MM.1S (cell line): ENCODE measurements around the gene C19orf38.

Experiments
- DNase-seq: peaks from one replicate; pipeline ENCODE4 v3.0.0-alpha.2; 2015
- H2AFZ ChIP-seq: fragments of 300-600 bp; sonication (generic); 2 replicates; pipeline ENCODE4 v1.6.0; 2016; ENCODE audit warnings: antibody characterized with exemption, low read length
- H3F3A ChIP-seq: fragments of 300-600 bp; sonication (generic); 2 replicates; pipeline ENCODE4 v1.6.1; 2016; ENCODE audit warnings: mild to moderate bottlenecking, antibody characterized with exemption, low read length, moderate library complexity, mixed read lengths; ENCODE audit not compliant: insufficient read depth
- H3K27ac ChIP-seq: fragments of 300-600 bp; sonication (generic); 2 replicates; pipeline ENCODE4 v1.5.1; 2016; ENCODE audit warnings: mild to moderate bottlenecking, low read length
- H3K27me3 ChIP-seq: fragments of 300-600 bp; sonication (generic); replicated peaks from 2 replicates; pipeline ENCODE4 v1.6.0; 2016; ENCODE audit warnings: low read length; ENCODE audit not compliant: insufficient read depth
- H3K36me3 ChIP-seq: fragments of 300-600 bp; sonication (generic); replicated peaks from 2 replicates; pipeline ENCODE4 v1.6.1; 2016; ENCODE audit warnings: mild to moderate bottlenecking, low read length, mixed read lengths; ENCODE audit not compliant: insufficient read depth
- H3K4me1 ChIP-seq: fragments of 300-600 bp; sonication (generic); 2 replicates; pipeline ENCODE4 v1.6.1; 2016; ENCODE audit warnings: low read length, mixed read lengths
- H3K4me2 ChIP-seq: fragments of 300-600 bp; sonication (generic); 2 replicates; pipeline ENCODE4 v1.6.0; 2016; ENCODE audit warnings: low read depth, low read length
- H3K4me3 ChIP-seq: fragments of 300-600 bp; sonication (generic); 2 replicates; pipeline ENCODE4 v1.5.1; 2016; ENCODE audit warnings: low read length, mixed read lengths
- H3K79me2 ChIP-seq: fragments of 300-600 bp; sonication (generic); 2 replicates; pipeline ENCODE4 v1.6.1; 2016; ENCODE audit warnings: mixed run types, low read length, mixed read lengths
- H3K9ac ChIP-seq: fragments of 300-600 bp; sonication (generic); 2 replicates; pipeline ENCODE4 v1.6.1; 2016; ENCODE audit warnings: low read length, mixed read lengths
- H3K9me2 ChIP-seq: fragments of 300-600 bp; sonication (generic); replicated peaks from 2 replicates; pipeline ENCODE4 v1.6.1; 2016; ENCODE audit warnings: mild to moderate bottlenecking, low read length, mixed read lengths; ENCODE audit not compliant: insufficient read depth
- H3K9me3 ChIP-seq: fragments of 300-600 bp; sonication (generic); replicated peaks from 2 replicates; pipeline ENCODE4 v1.6.1; 2016; ENCODE audit warnings: mild to moderate bottlenecking, low read length, mixed read lengths; ENCODE audit not compliant: insufficient read depth
- H4K20me1 ChIP-seq: fragments of 300-600 bp; sonication (generic); 2 replicates; pipeline ENCODE4 v1.6.1; 2016; ENCODE audit warnings: mild to moderate bottlenecking, low read length, moderate library complexity, mixed read lengths; ENCODE audit not compliant: insufficient read depth
- CTCF ChIP-seq: fragments of 300-600 bp; sonication (generic); IDR thresholded peaks from 2 replicates; pipeline ENCODE4 v1.5.1; 2016; ENCODE audit warnings: antibody characterized with exemption, low read length, mixed read lengths
- EZH2 ChIP-seq: fragments of 300-600 bp; sonication (generic); optimal IDR thresholded peaks from 2 replicates; pipeline ENCODE3; 2017; ENCODE audit warnings: low read depth, mild to moderate bottlenecking, antibody characterized with exemption, low read length, mixed read lengths
- EZH2phosphoT487 ChIP-seq: fragments of 300-600 bp; sonication (generic); IDR thresholded peaks from 2 replicates; pipeline ENCODE4 v1.6.1; 2018; ENCODE audit warnings: antibody characterized with exemption, low read length

Gene C19orf38

GRCh38 chr19:10892256-10892655, 44.0 kb downstream of the C19orf38 start:
- TF ChIP-seq EZH2phosphoT487 = no peak
- TF ChIP-seq EZH2 = no peak
- no peak for TF ChIP-seq CTCF
- no peaks in the 10 kb centered on the region for H3K9me3 ChIP-seq
- H3F3A ChIP-seq = no peaks in the 10 kb centered on the region
- no peaks in the 10 kb centered on the region for H4K20me1 ChIP-seq
- DNase-seq = no peak
- H3K79me2 ChIP-seq = peaks cover 59% of the 10 kb centered on the region
- H3K4me3 ChIP-seq = no peak overlapping the region
- H3K4me1 ChIP-seq = no peaks in the 10 kb centered on the region
- no peaks in the 10 kb centered on the region for H3K36me3 ChIP-seq
- H3K4me2 ChIP-seq = no peak overlapping the region
- H3K27ac ChIP-seq = no peak overlapping the region
- no peaks in the 10 kb centered on the region for H3K27me3 ChIP-seq
- no peaks in the 10 kb centered on the region for H3K9me2 ChIP-seq
- H2AFZ ChIP-seq = no peak overlapping the region
- H3K9ac ChIP-seq = no peak overlapping the region

- H3K9me2 ChIP-seq = no peaks in the 10 kb centered on the region
- H3K27me3 ChIP-seq = no peaks in the 10 kb centered on the region
- TF ChIP-seq EZH2phosphoT487 = no peak
- no peak for TF ChIP-seq EZH2
- TF ChIP-seq CTCF = no peak
- H3K36me3 ChIP-seq = no peaks in the 10 kb centered on the region
- H3K4me2 ChIP-seq = no peak overlapping the region
- no peak overlapping the region for H2AFZ ChIP-seq
- no peak for DNase-seq
- no peak overlapping the region for H3K27ac ChIP-seq
- no peaks in the 10 kb centered on the region for H3K9me3 ChIP-seq
- H4K20me1 ChIP-seq = no peaks in the 10 kb centered on the region
- H3F3A ChIP-seq = no peaks in the 10 kb centered on the region
- H3K4me3 ChIP-seq = no peak overlapping the region
- H3K9ac ChIP-seq = no peak overlapping the region
- H3K4me1 ChIP-seq = no peaks in the 10 kb centered on the region
- peaks cover 57% of the 10 kb centered on the region for H3K79me2 ChIP-seq
Observed at GRCh38 chr19:10894911-10895213, 46.6 kb downstream of the C19orf38 start.

GRCh38 chr19:10895363-10895762, 47.1 kb downstream of the C19orf38 start:
- Histone ChIP-seq H3K4me3 (no peak overlapping the region), H3K36me3 (no peaks in the 10 kb centered on the region), H3K79me2 (peaks cover 62% of the 10 kb centered on the region), H3K4me1 (no peaks in the 10 kb centered on the region), H3K27me3 (no peaks in the 10 kb centered on the region), H3F3A (no peaks in the 10 kb centered on the region), H3K9me2 (no peaks in the 10 kb centered on the region), H2AFZ (no peak overlapping the region), H3K27ac (no peak overlapping the region), H3K9ac (no peak overlapping the region), H3K4me2 (no peak overlapping the region), H3K9me3 (no peaks in the 10 kb centered on the region), H4K20me1 (no peaks in the 10 kb centered on the region)
- DNase-seq = no peak
- TF ChIP-seq EZH2 = no peak
- TF ChIP-seq EZH2phosphoT487 = no peak
- no peak for TF ChIP-seq CTCF
